Suppressor macrophage treated with lipopolysaccharide for 1 hour (primary cell): Measurements from ENCODE around the gene KIF27.
A peak's percentile ranks its signal among the peaks of the same experiment; 100 is the strongest.
"Not testable (repeated sequence)": the region's sequence is repeated elsewhere in the genome, so short reads cannot be mapped to it uniquely, and the experiment has no call there.

ENCODE experiments used
- DNase-seq, 3 donors: peaks; one replicate each; pipeline ENCODE4 v3.0.0-alpha.2; 2020 to 2022

Gene KIF27

GRCh38 chr9:83809213-83809612 is 112.0 kb downstream of the KIF27 start:
- peak in 1 of 3 donors; percentile 1 for DNase-seq

DNA sequence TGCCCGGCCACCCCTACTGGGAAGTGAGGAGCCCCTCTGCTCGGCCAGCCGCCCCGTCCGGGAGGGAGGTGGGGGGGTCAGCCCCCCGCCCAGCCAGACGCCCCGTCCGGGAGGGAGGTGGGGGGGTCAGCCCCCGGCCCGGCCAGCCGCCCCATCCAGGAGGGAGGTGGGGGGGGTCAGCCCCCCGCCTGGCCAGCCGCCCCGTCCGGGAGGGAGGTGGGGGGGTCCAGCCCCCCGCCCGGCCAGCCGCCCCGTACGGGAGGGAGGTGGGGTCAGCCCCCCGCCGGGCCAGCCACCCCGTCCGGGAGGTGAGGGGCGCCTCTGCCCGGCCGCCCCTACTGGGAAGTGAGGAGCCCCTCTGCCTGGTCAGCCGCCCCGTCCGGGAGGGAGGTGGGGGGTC is 116.8 kb downstream of the KIF27 start:
- DNase-seq = not testable (repeated sequence)

- not testable (repeated sequence) for DNase-seq
Measured at GRCh38 chr9:83803941-83804340, 117.3 kb downstream of the KIF27 start.

GRCh38 chr9:83800236-83801033 is 120.8 kb downstream of the KIF27 start:
- DNase-seq = no peak

- no peak for DNase-seq
Measured at GRCh38 chr9:83794051-83794450, 127.2 kb downstream of the KIF27 start.

- peak; percentile 12 to 39 (median 19) for DNase-seq
Measured at GRCh38 chr9:83792746-83793145, 128.5 kb downstream of the KIF27 start.
